HAP-1 (cell line): ENCODE results near the gene PTGR3.
A peak's percentile ranks its signal among the peaks of the same experiment; 100 is the strongest.

ENCODE experiments used
- DNase-seq, 2 experiments: peaks; one replicate each; pipeline ENCODE4 v3.0.0-alpha.2; 2016 to 2020; ENCODE audit warnings: low spot score in 2 of 2
- H3K27me3 ChIP-seq: fragments of 250-450 bp; sonication (Bioruptor Pico); 2 replicates; pipeline ENCODE4 v1.5.1; 2020; ENCODE audit warnings: low read depth, mild to moderate bottlenecking, moderate library complexity
- H3K36me3 ChIP-seq: fragments of 250-450 bp; sonication (Bioruptor Pico); replicated peaks from 2 replicates; pipeline ENCODE4 v1.5.1; 2020; ENCODE audit warnings: mild to moderate bottlenecking
- H3K4me1 ChIP-seq: fragments of 250-450 bp; sonication (Bioruptor Pico); 2 replicates; pipeline ENCODE4 v1.5.1; 2020; ENCODE audit warnings: mild to moderate bottlenecking
- H3K4me3 ChIP-seq: fragments of 250-450 bp; sonication (Bioruptor Pico); 2 replicates; pipeline ENCODE4 v1.5.1; 2020; ENCODE audit warnings: mild to moderate bottlenecking, moderate library complexity
- H3K9me3 ChIP-seq: fragments of 250-450 bp; sonication (Bioruptor Pico); 2 replicates; pipeline ENCODE4 v1.5.1; 2020; ENCODE audit warnings: mild to moderate bottlenecking, moderate library complexity
- in situ Hi-C: fragments of 300-500 bp; cut with MboI; formaldehyde crosslinking; loops from 3 replicates; pipeline ENCODE4 v1.14.3; 2020; ENCODE audit warnings: low sequenced_read_pairs, inconsistent platforms, mixed read lengths

The PTGR3 gene

GRCh38 chr18:75209129-75209950 lies at the start of gene PTGR3:
PTGR3 (minus strand) TSS chr18:75209139; CDS start chr18:75209058, 81 bp downstream.
- DNase-seq, result peak; percentile 86 to 92
- in situ Hi-C loops, result no loop called here
- H3K36me3 ChIP-seq, result no peaks in the 10 kb centered on the region
- peak within 1 kb of the TSS; percentile 57 for H3K4me3 ChIP-seq
- peaks cover 33% of the 10 kb centered on the region for H3K4me1 ChIP-seq
- H3K27me3 ChIP-seq, result no peaks in the 10 kb centered on the region
- H3K9me3 ChIP-seq, result no peaks in the 10 kb centered on the region; the same call in 1 of the 2 replicates

GRCh38 chr18:75257605-75258004 lies 48.7 kb upstream of the PTGR3 start:
- H3K36me3 ChIP-seq, result no peaks in the 10 kb centered on the region
- no peak overlapping the region for H3K4me3 ChIP-seq
- in situ Hi-C loops, result no loop called here
- no peaks in the 10 kb centered on the region for H3K27me3 ChIP-seq
- H3K9me3 ChIP-seq, result no peaks in the 10 kb centered on the region
- H3K4me1 ChIP-seq, result no peaks in the 10 kb centered on the region
- no peak for DNase-seq

- no peaks in the 10 kb centered on the region for H3K27me3 ChIP-seq
- H3K9me3 ChIP-seq, result no peaks in the 10 kb centered on the region
- in situ Hi-C loops, result no loop called here
- peaks cover 4% of the 10 kb centered on the region; the same call in 1 of the 2 replicates for H3K4me1 ChIP-seq
- H3K36me3 ChIP-seq, result no peaks in the 10 kb centered on the region
- no peak for DNase-seq
- no peak overlapping the region for H3K4me3 ChIP-seq
These were observed 47.4 kb upstream of the PTGR3 start for GRCh38 chr18:75256376-75256775.

- Histone ChIP-seq H3K4me1 (peaks cover 4% of the 10 kb centered on the region; the same call in 1 of the 2 replicates), H3K4me3 (no peak overlapping the region), H3K36me3 (no peaks in the 10 kb centered on the region), H3K27me3 (no peaks in the 10 kb centered on the region), H3K9me3 (no peaks in the 10 kb centered on the region)
- in situ Hi-C loops, result no loop called here
- no peak for DNase-seq
These were observed 46.2 kb upstream of the PTGR3 start for GRCh38 chr18:75255094-75255493.

- Histone ChIP-seq H3K9me3 (no peaks in the 10 kb centered on the region), H3K4me1 (peaks cover 4% of the 10 kb centered on the region; the same call in 1 of the 2 replicates), H3K4me3 (no peak overlapping the region), H3K36me3 (no peaks in the 10 kb centered on the region), H3K27me3 (no peaks in the 10 kb centered on the region)
- DNase-seq, result no peak
- in situ Hi-C loops, result no loop called here
These were observed 44.8 kb upstream of the PTGR3 start for GRCh38 chr18:75253784-75254183.

GRCh38 chr18:75253043-75253442 lies 44.1 kb upstream of the PTGR3 start:
- no peaks in the 10 kb centered on the region for H3K36me3 ChIP-seq
- no peak overlapping the region for H3K4me3 ChIP-seq
- no peaks in the 10 kb centered on the region for H3K9me3 ChIP-seq
- in situ Hi-C loops, result no loop called here
- H3K4me1 ChIP-seq, result peaks cover 5% of the 10 kb centered on the region
- DNase-seq, result no peak
- no peaks in the 10 kb centered on the region for H3K27me3 ChIP-seq

- in situ Hi-C loops, result no loop called here
- Histone ChIP-seq H3K4me1 (peaks cover 7% of the 10 kb centered on the region), H3K9me3 (no peaks in the 10 kb centered on the region), H3K36me3 (no peaks in the 10 kb centered on the region), H3K27me3 (no peaks in the 10 kb centered on the region), H3K4me3 (no peak overlapping the region)
- no peak for DNase-seq
These were observed 43.2 kb upstream of the PTGR3 start for GRCh38 chr18:75252136-75252535.

- Histone ChIP-seq H3K4me1 (peaks cover 7% of the 10 kb centered on the region), H3K4me3 (no peak overlapping the region), H3K27me3 (no peaks in the 10 kb centered on the region), H3K9me3 (no peaks in the 10 kb centered on the region), H3K36me3 (no peaks in the 10 kb centered on the region)
- DNase-seq, result no peak
- in situ Hi-C loops, result no loop called here
These were observed 42.5 kb upstream of the PTGR3 start for GRCh38 chr18:75251466-75251865.

GRCh38 chr18:75250471-75250821 lies 41.5 kb upstream of the PTGR3 start:
- Histone ChIP-seq H3K4me3 (no peak overlapping the region), H3K4me1 (peaks cover 7% of the 10 kb centered on the region), H3K36me3 (no peaks in the 10 kb centered on the region), H3K9me3 (no peaks in the 10 kb centered on the region), H3K27me3 (no peaks in the 10 kb centered on the region)
- in situ Hi-C loops, result no loop called here
- no peak for DNase-seq

- Histone ChIP-seq H3K4me1 (peaks cover 7% of the 10 kb centered on the region), H3K4me3 (no peak overlapping the region), H3K9me3 (no peaks in the 10 kb centered on the region), H3K27me3 (no peaks in the 10 kb centered on the region), H3K36me3 (no peaks in the 10 kb centered on the region)
- no peak for DNase-seq
- in situ Hi-C loops, result no loop called here
These were observed 40.9 kb upstream of the PTGR3 start for GRCh38 chr18:75249672-75250470.

GRCh38 chr18:75249175-75249518 lies 40.2 kb upstream of the PTGR3 start:
- no peak overlapping the region for H3K4me3 ChIP-seq
- no peak for DNase-seq
- in situ Hi-C loops, result no loop called here

GRCh38 chr18:75248426-75249174 lies 39.7 kb upstream of the PTGR3 start:
- peaks cover 7% of the 10 kb centered on the region for H3K4me1 ChIP-seq
- no peaks in the 10 kb centered on the region for H3K27me3 ChIP-seq
- H3K4me3 ChIP-seq, result no peak overlapping the region
- H3K9me3 ChIP-seq, result no peaks in the 10 kb centered on the region
- DNase-seq, result no peak
- H3K36me3 ChIP-seq, result no peaks in the 10 kb centered on the region
- in situ Hi-C loops, result no loop called here

More at GRCh38 chr18:75249175-75249518, 40.2 kb upstream of the PTGR3 start:
- H3K27me3 ChIP-seq, result no peaks in the 10 kb centered on the region
- peaks cover 7% of the 10 kb centered on the region for H3K4me1 ChIP-seq
- H3K36me3 ChIP-seq, result no peaks in the 10 kb centered on the region
- H3K9me3 ChIP-seq, result no peaks in the 10 kb centered on the region

- H3K4me3 ChIP-seq, result peak overlapping the region; percentile 7
- in situ Hi-C loops, result no loop called here
- no peaks in the 10 kb centered on the region for H3K27me3 ChIP-seq
- DNase-seq, result no peak
- H3K36me3 ChIP-seq, result no peaks in the 10 kb centered on the region
- H3K4me1 ChIP-seq, result peaks cover 7% of the 10 kb centered on the region
- no peaks in the 10 kb centered on the region for H3K9me3 ChIP-seq
These were observed 38.9 kb upstream of the PTGR3 start for GRCh38 chr18:75247611-75248421.
